ENCODE data around the gene CAT.

- no peak for TF ChIP-seq EZH2phosphoT487 (IDR thresholded peaks at IDR 0.05; ENCODE audit: borderline replicate concordance, low read length)
- TF ChIP-seq CTCF (IDR thresholded peaks at IDR 0.05; ENCODE audit: low read depth, low read length, poor library complexity, severe bottlenecking), result no peak
Measured at GRCh38 chr11:34513682-34514449, 75.1 kb downstream of the CAT start, which contains the start of gene ELF5.
